ENCODE results near the gene TDRD9.

The TDRD9 gene

GRCh38 chr14:103910984-103911383, 17.3 kb upstream of the TDRD9 start:
- Histone ChIP-seq H4K20me1 (ENCODE audit: insufficient read depth, low read length) (no peaks in the 10 kb centered on the region), H3K27me3 (ENCODE audit: insufficient read depth, low read length) (no peaks in the 10 kb centered on the region), H3K4me3 (ENCODE audit: low read depth, low read length, poor library complexity, severe bottlenecking) (no peak overlapping the region), H2AFZ (ENCODE audit: low read length) (no peak overlapping the region), H3K36me3 (ENCODE audit: insufficient read depth, low read length) (peaks cover 52% of the 10 kb centered on the region), H3K9me3 (ENCODE audit: low read length) (no peaks in the 10 kb centered on the region), H3F3A (ENCODE audit: insufficient read depth, low read length) (no peaks in the 10 kb centered on the region), H3K9ac (ENCODE audit: low read length) (no peak overlapping the region), H3K4me1 (ENCODE audit: insufficient read depth, low read length, severe bottlenecking) (peaks cover 11% of the 10 kb centered on the region), H3K27ac (ENCODE audit: low read depth, low read length, poor library complexity, severe bottlenecking) (no peak overlapping the region), H3K4me2 (ENCODE audit: low read length) (no peak overlapping the region), H3K9me2 (ENCODE audit: low read depth, low read length) (no peaks in the 10 kb centered on the region), H3K79me2 (ENCODE audit: insufficient read depth, low read length) (peaks cover 3% of the 10 kb centered on the region; the same call in 1 of the 2 replicates)
- no peak for TF ChIP-seq EZH2 (IDR thresholded peaks at IDR 0.05; ENCODE audit: borderline replicate concordance, low read length)
- TF ChIP-seq, protein P1, sequence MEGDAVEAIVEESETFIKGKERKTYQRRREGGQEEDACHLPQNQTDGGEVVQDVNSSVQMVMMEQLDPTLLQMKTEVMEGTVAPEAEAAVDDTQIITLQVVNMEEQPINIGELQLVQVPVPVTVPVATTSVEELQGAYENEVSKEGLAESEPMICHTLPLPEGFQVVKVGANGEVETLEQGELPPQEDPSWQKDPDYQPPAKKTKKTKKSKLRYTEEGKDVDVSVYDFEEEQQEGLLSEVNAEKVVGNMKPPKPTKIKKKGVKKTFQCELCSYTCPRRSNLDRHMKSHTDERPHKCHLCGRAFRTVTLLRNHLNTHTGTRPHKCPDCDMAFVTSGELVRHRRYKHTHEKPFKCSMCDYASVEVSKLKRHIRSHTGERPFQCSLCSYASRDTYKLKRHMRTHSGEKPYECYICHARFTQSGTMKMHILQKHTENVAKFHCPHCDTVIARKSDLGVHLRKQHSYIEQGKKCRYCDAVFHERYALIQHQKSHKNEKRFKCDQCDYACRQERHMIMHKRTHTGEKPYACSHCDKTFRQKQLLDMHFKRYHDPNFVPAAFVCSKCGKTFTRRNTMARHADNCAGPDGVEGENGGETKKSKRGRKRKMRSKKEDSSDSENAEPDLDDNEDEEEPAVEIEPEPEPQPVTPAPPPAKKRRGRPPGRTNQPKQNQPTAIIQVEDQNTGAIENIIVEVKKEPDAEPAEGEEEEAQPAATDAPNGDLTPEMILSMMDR (IDR thresholded peaks at IDR 0.05; ENCODE audit: low read length), result no peak

DNA sequence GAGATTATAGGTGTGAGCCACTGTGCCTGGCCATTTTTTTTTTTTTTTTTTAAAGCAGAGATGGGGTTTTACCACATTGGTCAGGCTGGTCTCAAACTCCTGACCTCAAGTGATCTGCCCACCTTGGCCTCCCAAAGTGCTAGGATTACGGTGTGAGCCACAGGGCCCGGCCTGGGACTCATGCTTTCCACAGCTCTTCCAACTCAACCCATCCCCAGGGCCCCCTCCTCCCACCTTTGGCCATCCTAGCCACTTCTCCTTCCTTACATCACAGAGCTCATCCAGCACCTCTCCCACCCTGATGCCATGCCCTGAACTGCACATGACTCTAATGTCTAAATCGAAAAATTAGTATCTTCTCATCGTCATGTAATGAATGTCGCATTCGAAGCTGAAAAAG, 12.6 kb upstream of the TDRD9 start:
- no peak overlapping the region for H3K9ac ChIP-seq (ENCODE audit: low read length)
- no peaks in the 10 kb centered on the region for H3K9me2 ChIP-seq (ENCODE audit: low read depth, low read length)
- no peak overlapping the region for H3K4me3 ChIP-seq (ENCODE audit: low read depth, low read length, poor library complexity, severe bottlenecking)
- H3K4me2 ChIP-seq (ENCODE audit: low read length), result no peak overlapping the region
- H3K27me3 ChIP-seq (ENCODE audit: insufficient read depth, low read length), result no peaks in the 10 kb centered on the region
- H3K4me1 ChIP-seq (ENCODE audit: insufficient read depth, low read length, severe bottlenecking), result peaks cover 13% of the 10 kb centered on the region
- H3K79me2 ChIP-seq (ENCODE audit: insufficient read depth, low read length), result peaks cover 26% of the 10 kb centered on the region
- H2AFZ ChIP-seq (ENCODE audit: low read length), result no peak overlapping the region
- no peaks in the 10 kb centered on the region for H3F3A ChIP-seq (ENCODE audit: insufficient read depth, low read length)
- no peaks in the 10 kb centered on the region for H4K20me1 ChIP-seq (ENCODE audit: insufficient read depth, low read length)
- no peaks in the 10 kb centered on the region for H3K9me3 ChIP-seq (ENCODE audit: low read length)
- TF ChIP-seq EZH2 (IDR thresholded peaks at IDR 0.05; ENCODE audit: borderline replicate concordance, low read length), result no peak
- TF ChIP-seq, protein P1 (IDR thresholded peaks at IDR 0.05; ENCODE audit: low read length), result no peak
- H3K36me3 ChIP-seq (ENCODE audit: insufficient read depth, low read length), result peaks cover 66% of the 10 kb centered on the region
- H3K27ac ChIP-seq (ENCODE audit: low read depth, low read length, poor library complexity, severe bottlenecking), result no peak overlapping the region

DNA sequence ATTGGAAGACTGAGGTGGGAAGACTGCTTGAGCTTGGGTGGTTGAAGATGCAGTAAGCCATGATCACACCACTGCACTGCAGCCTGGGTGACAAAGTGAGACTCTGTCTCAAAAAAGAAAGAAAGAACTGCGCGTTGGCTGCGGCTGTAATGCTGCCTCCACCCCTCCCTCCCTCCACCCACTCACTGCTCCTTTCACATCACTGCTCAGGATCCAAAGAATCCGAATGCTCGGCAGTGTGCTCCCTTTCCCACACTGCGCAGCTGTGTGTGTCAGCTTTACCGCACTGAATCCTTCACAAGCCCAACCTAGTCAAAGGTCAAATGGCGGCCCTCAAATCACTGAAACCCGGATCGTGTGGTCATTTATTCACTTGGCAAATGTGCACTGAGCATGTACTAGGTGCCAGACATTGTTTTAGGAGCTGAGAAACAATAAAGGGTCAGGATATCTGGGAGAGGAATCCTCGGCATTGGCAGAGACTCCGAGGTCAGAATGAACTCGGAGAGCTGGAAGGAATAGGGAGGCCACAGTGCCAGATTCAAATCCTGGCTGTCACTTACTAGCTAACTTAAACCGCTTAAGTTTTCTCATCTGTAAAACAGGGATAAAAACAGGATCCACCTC, 11.5 kb upstream of the TDRD9 start:
- H3K36me3 ChIP-seq (ENCODE audit: insufficient read depth, low read length), result peaks cover 57% of the 10 kb centered on the region
- H3K9me3 ChIP-seq (ENCODE audit: low read length), result no peaks in the 10 kb centered on the region
- no peak overlapping the region for H2AFZ ChIP-seq (ENCODE audit: low read length)
- H3K27ac ChIP-seq (ENCODE audit: low read depth, low read length, poor library complexity, severe bottlenecking), result no peak overlapping the region
- H4K20me1 ChIP-seq (ENCODE audit: insufficient read depth, low read length), result no peaks in the 10 kb centered on the region
- H3K79me2 ChIP-seq (ENCODE audit: insufficient read depth, low read length), result peaks cover 31% of the 10 kb centered on the region
- H3K9me2 ChIP-seq (ENCODE audit: low read depth, low read length), result no peaks in the 10 kb centered on the region
- peaks cover 17% of the 10 kb centered on the region for H3K4me1 ChIP-seq (ENCODE audit: insufficient read depth, low read length, severe bottlenecking)
- H3K4me3 ChIP-seq (ENCODE audit: low read depth, low read length, poor library complexity, severe bottlenecking), result no peak overlapping the region
- H3F3A ChIP-seq (ENCODE audit: insufficient read depth, low read length), result no peaks in the 10 kb centered on the region
- no peak overlapping the region for H3K4me2 ChIP-seq (ENCODE audit: low read length)
- no peaks in the 10 kb centered on the region for H3K27me3 ChIP-seq (ENCODE audit: insufficient read depth, low read length)
- TF ChIP-seq, protein P1 (IDR thresholded peaks at IDR 0.05; ENCODE audit: low read length), result no peak
- TF ChIP-seq EZH2 (IDR thresholded peaks at IDR 0.05; ENCODE audit: borderline replicate concordance, low read length), result no peak
- no peak overlapping the region for H3K9ac ChIP-seq (ENCODE audit: low read length)
